OCI-LY7 (cell line): ENCODE results near the gene COL4A3.

Experiments used
- CTCF ChIP-seq: fragments of 200-600 bp; sonication (generic); conservative IDR thresholded peaks from 2 replicates; pipeline ENCODE4 v1.5.1; 2014; ENCODE audit warnings: mild to moderate bottlenecking, antibody characterized with exemption, low read length, moderate library complexity, mixed read lengths
- EZH2phosphoT487 ChIP-seq: fragments of 200-600 bp; sonication (generic); IDR thresholded peaks from 2 replicates; pipeline ENCODE4 v1.6.1; 2018; ENCODE audit warnings: low read depth, borderline replicate concordance, mild to moderate bottlenecking, mixed run types, antibody characterized with exemption, low read length, moderate library complexity, mixed read lengths

GRCh38 chr2:227192491-227192890, 28.1 kb downstream of the COL4A3 start:
- TF ChIP-seq CTCF (no peak), EZH2phosphoT487 (no peak)
